ENCODE data around the gene MARVELD1.

The MARVELD1 gene

GRCh38 chr10:97717627-97718026 lies 4.1 kb downstream of the MARVELD1 start:
- TF ChIP-seq CTCF (IDR thresholded peaks at IDR 0.05; ENCODE audit: low read depth, low read length, missing control alignments), result no peak
- no peak for DNase-seq (ENCODE audit: extremely low read depth, low read depth)
- no peak overlapping the region for H3K4me3 ChIP-seq (replicated peaks; ENCODE audit: low read depth, low read length)

GRCh38 chr10:97718178-97718577 lies 4.6 kb downstream of the MARVELD1 start:
- no peak overlapping the region for H3K4me3 ChIP-seq (replicated peaks; ENCODE audit: low read depth, low read length)
- no peak for DNase-seq (ENCODE audit: extremely low read depth, low read depth)
- no peak for TF ChIP-seq CTCF (IDR thresholded peaks at IDR 0.05; ENCODE audit: low read depth, low read length, missing control alignments)

- no peak overlapping the region for H3K4me3 ChIP-seq (replicated peaks; ENCODE audit: low read depth, low read length)
- DNase-seq (ENCODE audit: extremely low read depth, low read depth), result no peak
- no peak for TF ChIP-seq CTCF (IDR thresholded peaks at IDR 0.05; ENCODE audit: low read depth, low read length, missing control alignments)
Observed at GRCh38 chr10:97718659-97719142, 5.2 kb downstream of the MARVELD1 start.

- no peak for DNase-seq (ENCODE audit: extremely low read depth, low read depth)
- no peak for TF ChIP-seq CTCF (IDR thresholded peaks at IDR 0.05; ENCODE audit: low read depth, low read length, missing control alignments)
Observed at GRCh38 chr10:97719602-97720001, 6.1 kb downstream of the MARVELD1 start.

GRCh38 chr10:97721871-97722780 lies 8.6 kb downstream of the MARVELD1 start:
- no peak for DNase-seq (ENCODE audit: extremely low read depth, low read depth)
- no peak for TF ChIP-seq CTCF (IDR thresholded peaks at IDR 0.05; ENCODE audit: low read depth, low read length, missing control alignments)
- H3K4me3 ChIP-seq (replicated peaks; ENCODE audit: low read depth, low read length), result no peak overlapping the region

More at GRCh38 chr10:97719602-97720001, 6.1 kb downstream of the MARVELD1 start:
- H3K4me3 ChIP-seq (replicated peaks; ENCODE audit: low read depth, low read length), result no peak overlapping the region

GRCh38 chr10:97723001-97723400 lies 9.5 kb downstream of the MARVELD1 start:
- H3K4me3 ChIP-seq (replicated peaks; ENCODE audit: low read depth, low read length), result no peak overlapping the region
- TF ChIP-seq CTCF (IDR thresholded peaks at IDR 0.05; ENCODE audit: low read depth, low read length, missing control alignments), result no peak
- no peak for DNase-seq (ENCODE audit: extremely low read depth, low read depth)
